ENCODE results near the gene HOXB5. TPM values are rescaled to one million over a fixed set of nuclear protein-coding genes. Genes with fewer than 3 reads are reported as not detected.
A peak's percentile ranks its signal among the peaks of the same experiment; 100 is the strongest.

Gene HOXB5
- total and polyA plus RNA-seq, 2 experiments from 2014 or later, result 0.27 to 4.4 TPM

GRCh38 chr17:48550502-48551213 lies 42.9 kb downstream of the HOXB5 start:
- no peaks in the 10 kb centered on the region for H4K20me1 ChIP-seq (ENCODE audit: insufficient read depth, poor library complexity, severe bottlenecking)
- no peak overlapping the region for H3K4me3 ChIP-seq
- WGBS (ENCODE audit: low lambda C conversion rate, missing lambda C conversion rate), result 31% methylated on average over 47 of the region's 70 CpGs
- TF ChIP-seq EZH2phosphoT487 (IDR thresholded peaks at IDR 0.05; ENCODE audit: low read depth, severe bottlenecking, unreplicated experiment), result no peak
- TF ChIP-seq CTCF (IDR thresholded peaks at IDR 0.05; ENCODE audit: poor library complexity), result no peak
- no peak for TF ChIP-seq EZH2 (IDR thresholded peaks at IDR 0.05; ENCODE audit: borderline replicate concordance)
- H3K27ac ChIP-seq, result no peak overlapping the region
- no peak for DNase-seq (ENCODE audit: low spot score)
- peaks cover 74% of the 10 kb centered on the region for H3K27me3 ChIP-seq
- H3K36me3 ChIP-seq (replicated peaks; ENCODE audit: insufficient read depth, low read depth), result no peaks in the 10 kb centered on the region
- H2AFZ ChIP-seq, result no peak overlapping the region
- no peaks in the 10 kb centered on the region for H3K9me2 ChIP-seq (replicated peaks; ENCODE audit: insufficient read depth)
- peak overlapping the region; percentile 51 for H3K4me2 ChIP-seq
- peaks cover 22% of the 10 kb centered on the region for H3K4me1 ChIP-seq (ENCODE audit: insufficient read depth)
- H3K79me2 ChIP-seq, result peaks cover 11% of the 10 kb centered on the region
- H3K9me3 ChIP-seq (ENCODE audit: low read depth), result no peaks in the 10 kb centered on the region

- DNase-seq (ENCODE audit: low spot score), result no peak
- peaks cover 80% of the 10 kb centered on the region for H3K27me3 ChIP-seq
- H3K9me2 ChIP-seq (replicated peaks; ENCODE audit: insufficient read depth), result no peaks in the 10 kb centered on the region
- no peaks in the 10 kb centered on the region for H3K36me3 ChIP-seq (replicated peaks; ENCODE audit: insufficient read depth, low read depth)
- H3K27ac ChIP-seq, result no peak overlapping the region
- H4K20me1 ChIP-seq (ENCODE audit: insufficient read depth, poor library complexity, severe bottlenecking), result no peaks in the 10 kb centered on the region
- H3K4me3 ChIP-seq, result no peak overlapping the region
- no peaks in the 10 kb centered on the region for H3K9me3 ChIP-seq (ENCODE audit: low read depth)
- peaks cover 25% of the 10 kb centered on the region for H3K4me1 ChIP-seq (ENCODE audit: insufficient read depth)
- TF ChIP-seq EZH2 (IDR thresholded peaks at IDR 0.05; ENCODE audit: borderline replicate concordance) (no peak), CTCF (IDR thresholded peaks at IDR 0.05; ENCODE audit: poor library complexity) (no peak), EZH2phosphoT487 (IDR thresholded peaks at IDR 0.05; ENCODE audit: low read depth, severe bottlenecking, unreplicated experiment) (no peak)
- 53% methylated on average over 18 of the region's 18 CpGs for WGBS (ENCODE audit: low lambda C conversion rate, missing lambda C conversion rate)
- H3K4me2 ChIP-seq, result no peak overlapping the region
- H2AFZ ChIP-seq, result no peak overlapping the region
- peaks cover 11% of the 10 kb centered on the region for H3K79me2 ChIP-seq
Observed at GRCh38 chr17:48549914-48550501, 43.6 kb downstream of the HOXB5 start.

- H2AFZ ChIP-seq, result no peak overlapping the region
- TF ChIP-seq EZH2phosphoT487 (IDR thresholded peaks at IDR 0.05; ENCODE audit: low read depth, severe bottlenecking, unreplicated experiment) (no peak), CTCF (IDR thresholded peaks at IDR 0.05; ENCODE audit: poor library complexity) (no peak), EZH2 (IDR thresholded peaks at IDR 0.05; ENCODE audit: borderline replicate concordance) (no peak)
- H3K36me3 ChIP-seq (replicated peaks; ENCODE audit: insufficient read depth, low read depth), result no peaks in the 10 kb centered on the region
- H3K27me3 ChIP-seq, result peaks cover 80% of the 10 kb centered on the region
- no peak overlapping the region for H3K4me2 ChIP-seq
- no peak for DNase-seq (ENCODE audit: low spot score)
- peaks cover 19% of the 10 kb centered on the region for H3K4me1 ChIP-seq (ENCODE audit: insufficient read depth)
- no peak overlapping the region for H3K4me3 ChIP-seq
- H3K27ac ChIP-seq, result no peak overlapping the region
- H3K9me3 ChIP-seq (ENCODE audit: low read depth), result no peaks in the 10 kb centered on the region
- WGBS (ENCODE audit: low lambda C conversion rate, missing lambda C conversion rate), result 44% methylated on average over 3 of the region's 3 CpGs
- H3K79me2 ChIP-seq, result peaks cover 7% of the 10 kb centered on the region
- no peaks in the 10 kb centered on the region for H3K9me2 ChIP-seq (replicated peaks; ENCODE audit: insufficient read depth)
- no peaks in the 10 kb centered on the region for H4K20me1 ChIP-seq (ENCODE audit: insufficient read depth, poor library complexity, severe bottlenecking)
Observed at GRCh38 chr17:48549281-48549630, 44.3 kb downstream of the HOXB5 start.
